Measurements from ENCODE around the gene SORBS1.

SORBS1 gene

DNA sequence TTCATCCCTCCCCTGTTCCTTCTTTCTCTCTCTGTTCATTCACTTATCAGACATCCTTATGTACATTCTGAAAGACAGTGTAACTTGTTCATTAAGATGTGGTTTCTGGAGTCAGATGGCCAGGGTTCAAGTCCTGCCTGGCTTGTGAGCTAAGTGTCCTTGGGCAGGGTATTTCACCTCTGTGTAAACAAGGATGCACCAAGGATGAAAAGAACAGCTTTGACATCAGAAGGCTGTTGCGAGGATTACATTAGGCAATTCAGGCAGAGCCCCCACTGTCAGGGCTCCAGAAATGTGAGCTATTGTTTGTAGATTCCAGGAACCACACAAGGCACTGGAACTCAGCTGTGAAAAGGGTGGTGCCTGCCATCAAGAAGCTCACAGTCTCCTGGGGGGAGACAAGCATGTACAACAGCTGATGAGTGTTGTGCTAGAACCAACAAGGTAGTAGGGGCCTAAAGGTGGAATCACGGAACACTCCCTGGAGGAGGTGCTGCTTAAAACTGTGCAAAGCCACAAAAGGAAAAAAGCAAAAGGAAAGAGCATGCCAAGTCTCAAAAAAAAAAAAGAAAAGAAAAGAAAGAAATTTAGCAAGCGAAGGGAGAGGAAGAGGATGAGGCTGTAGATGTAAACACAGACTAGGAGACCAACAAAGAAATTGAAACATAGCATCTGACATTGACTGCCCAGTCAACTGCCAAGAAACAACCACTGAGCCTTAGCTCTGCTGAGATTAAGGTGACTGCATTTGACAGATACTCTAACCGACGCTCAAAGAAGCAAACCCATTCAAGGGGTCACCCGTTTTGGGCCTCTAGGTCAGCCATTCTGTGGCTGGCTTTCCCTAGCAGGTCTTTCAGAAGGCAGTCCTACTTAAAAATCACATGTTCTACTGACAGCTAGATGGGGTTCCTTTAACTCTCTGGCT is 282.8 kb downstream of the SORBS1 start:
- TF ChIP-seq RAD21 (IDR thresholded peaks at IDR 0.05; ENCODE audit: low read depth): no peak
- no peak for TF ChIP-seq TCF12 (IDR thresholded peaks at IDR 0.05; ENCODE audit: low read depth)
- TF ChIP-seq EP300 (IDR thresholded peaks at IDR 0.05; ENCODE audit: borderline replicate concordance): no peak
- no peak for TF ChIP-seq EGR1 (IDR thresholded peaks at IDR 0.05)
- TF ChIP-seq TEAD4 (IDR thresholded peaks at IDR 0.05): no peak
- no peak for TF ChIP-seq CREB1 (IDR thresholded peaks at IDR 0.05; ENCODE audit: low read depth)
- TF ChIP-seq, protein P1, sequence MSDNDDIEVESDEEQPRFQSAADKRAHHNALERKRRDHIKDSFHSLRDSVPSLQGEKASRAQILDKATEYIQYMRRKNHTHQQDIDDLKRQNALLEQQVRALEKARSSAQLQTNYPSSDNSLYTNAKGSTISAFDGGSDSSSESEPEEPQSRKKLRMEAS (IDR thresholded peaks at IDR 0.05): no peak
- TF ChIP-seq YY1 (IDR thresholded peaks at IDR 0.05; ENCODE audit: low read depth): no peak
- TF ChIP-seq CEBPB (IDR thresholded peaks at IDR 0.05): no peak
- TF ChIP-seq, protein P2, sequence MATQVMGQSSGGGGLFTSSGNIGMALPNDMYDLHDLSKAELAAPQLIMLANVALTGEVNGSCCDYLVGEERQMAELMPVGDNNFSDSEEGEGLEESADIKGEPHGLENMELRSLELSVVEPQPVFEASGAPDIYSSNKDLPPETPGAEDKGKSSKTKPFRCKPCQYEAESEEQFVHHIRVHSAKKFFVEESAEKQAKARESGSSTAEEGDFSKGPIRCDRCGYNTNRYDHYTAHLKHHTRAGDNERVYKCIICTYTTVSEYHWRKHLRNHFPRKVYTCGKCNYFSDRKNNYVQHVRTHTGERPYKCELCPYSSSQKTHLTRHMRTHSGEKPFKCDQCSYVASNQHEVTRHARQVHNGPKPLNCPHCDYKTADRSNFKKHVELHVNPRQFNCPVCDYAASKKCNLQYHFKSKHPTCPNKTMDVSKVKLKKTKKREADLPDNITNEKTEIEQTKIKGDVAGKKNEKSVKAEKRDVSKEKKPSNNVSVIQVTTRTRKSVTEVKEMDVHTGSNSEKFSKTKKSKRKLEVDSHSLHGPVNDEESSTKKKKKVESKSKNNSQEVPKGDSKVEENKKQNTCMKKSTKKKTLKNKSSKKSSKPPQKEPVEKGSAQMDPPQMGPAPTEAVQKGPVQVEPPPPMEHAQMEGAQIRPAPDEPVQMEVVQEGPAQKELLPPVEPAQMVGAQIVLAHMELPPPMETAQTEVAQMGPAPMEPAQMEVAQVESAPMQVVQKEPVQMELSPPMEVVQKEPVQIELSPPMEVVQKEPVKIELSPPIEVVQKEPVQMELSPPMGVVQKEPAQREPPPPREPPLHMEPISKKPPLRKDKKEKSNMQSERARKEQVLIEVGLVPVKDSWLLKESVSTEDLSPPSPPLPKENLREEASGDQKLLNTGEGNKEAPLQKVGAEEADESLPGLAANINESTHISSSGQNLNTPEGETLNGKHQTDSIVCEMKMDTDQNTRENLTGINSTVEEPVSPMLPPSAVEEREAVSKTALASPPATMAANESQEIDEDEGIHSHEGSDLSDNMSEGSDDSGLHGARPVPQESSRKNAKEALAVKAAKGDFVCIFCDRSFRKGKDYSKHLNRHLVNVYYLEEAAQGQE (IDR thresholded peaks at IDR 0.05; ENCODE audit: low read depth): no peak
- TF ChIP-seq ZBTB7A (IDR thresholded peaks at IDR 0.05; ENCODE audit: low read depth): no peak
- no peak for TF ChIP-seq FOXM1 (IDR thresholded peaks at IDR 0.05; ENCODE audit: borderline replicate concordance, low read depth)
- TF ChIP-seq, protein P3, sequence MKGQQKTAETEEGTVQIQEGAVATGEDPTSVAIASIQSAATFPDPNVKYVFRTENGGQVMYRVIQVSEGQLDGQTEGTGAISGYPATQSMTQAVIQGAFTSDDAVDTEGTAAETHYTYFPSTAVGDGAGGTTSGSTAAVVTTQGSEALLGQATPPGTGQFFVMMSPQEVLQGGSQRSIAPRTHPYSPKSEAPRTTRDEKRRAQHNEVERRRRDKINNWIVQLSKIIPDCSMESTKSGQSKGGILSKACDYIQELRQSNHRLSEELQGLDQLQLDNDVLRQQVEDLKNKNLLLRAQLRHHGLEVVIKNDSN (IDR thresholded peaks at IDR 0.05): no peak
- TF ChIP-seq TAF1 (IDR thresholded peaks at IDR 0.05; ENCODE audit: low read depth): no peak
- no peak for TF ChIP-seq NFIC (IDR thresholded peaks at IDR 0.05)

DNA sequence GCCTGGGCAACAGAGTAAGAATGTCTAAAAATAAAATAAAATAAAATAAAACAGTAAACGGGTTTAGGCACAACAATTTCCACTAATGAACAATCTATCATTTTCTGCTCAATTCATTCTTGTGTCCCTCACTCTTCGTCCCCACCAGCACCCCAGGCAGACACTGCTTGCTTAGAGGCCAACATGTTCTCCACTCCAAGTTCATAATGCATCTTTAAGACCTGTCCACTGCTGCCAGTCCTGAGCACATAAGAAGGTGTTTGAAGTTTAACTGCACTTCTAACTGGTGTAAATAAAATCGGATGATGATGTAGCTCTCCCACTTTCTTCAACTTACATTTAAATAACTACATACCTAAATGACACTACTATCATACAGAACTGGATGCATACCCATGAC is 283.6 kb downstream of the SORBS1 start:
- no peak for TF ChIP-seq ZBTB7A (IDR thresholded peaks at IDR 0.05; ENCODE audit: low read depth)
- TF ChIP-seq, protein P2 (IDR thresholded peaks at IDR 0.05; ENCODE audit: low read depth): no peak
- TF ChIP-seq RAD21 (IDR thresholded peaks at IDR 0.05; ENCODE audit: low read depth): no peak
- TF ChIP-seq CREB1 (IDR thresholded peaks at IDR 0.05; ENCODE audit: low read depth): no peak
- TF ChIP-seq NFIC (IDR thresholded peaks at IDR 0.05): no peak
- no peak for TF ChIP-seq EP300 (IDR thresholded peaks at IDR 0.05; ENCODE audit: borderline replicate concordance)
- TF ChIP-seq, protein P3 (IDR thresholded peaks at IDR 0.05): no peak
- TF ChIP-seq TCF12 (IDR thresholded peaks at IDR 0.05; ENCODE audit: low read depth): no peak

DNA sequence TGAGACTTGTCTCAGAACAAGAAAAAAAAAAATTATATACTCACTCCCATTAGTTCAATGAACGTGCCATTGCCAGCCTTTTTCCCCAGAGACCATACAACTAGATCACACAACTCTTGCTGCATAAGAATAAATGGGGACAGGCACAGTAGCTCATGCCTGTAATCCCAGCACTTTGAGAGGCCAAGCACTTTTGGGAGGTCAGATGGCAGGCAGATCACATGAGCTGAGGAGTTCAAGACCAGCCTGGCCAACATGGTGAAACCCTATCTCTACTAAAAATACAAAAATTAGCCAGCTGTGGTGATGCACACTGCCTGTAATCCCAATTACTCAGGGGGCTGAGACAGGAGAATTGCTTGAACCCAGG is 284.0 kb downstream of the SORBS1 start:
- TF ChIP-seq, protein P2 (IDR thresholded peaks at IDR 0.05; ENCODE audit: low read depth): no peak
- TF ChIP-seq CREB1 (IDR thresholded peaks at IDR 0.05; ENCODE audit: low read depth) (no peak), EP300 (IDR thresholded peaks at IDR 0.05; ENCODE audit: borderline replicate concordance) (no peak), TEAD4 (IDR thresholded peaks at IDR 0.05) (no peak), FOXM1 (IDR thresholded peaks at IDR 0.05; ENCODE audit: borderline replicate concordance, low read depth) (no peak), YY1 (IDR thresholded peaks at IDR 0.05; ENCODE audit: low read depth) (no peak), ZBTB7A (IDR thresholded peaks at IDR 0.05; ENCODE audit: low read depth) (no peak), CEBPB (IDR thresholded peaks at IDR 0.05) (no peak), EGR1 (IDR thresholded peaks at IDR 0.05) (no peak), TAF1 (IDR thresholded peaks at IDR 0.05; ENCODE audit: low read depth) (no peak), NFIC (IDR thresholded peaks at IDR 0.05) (no peak), TCF12 (IDR thresholded peaks at IDR 0.05; ENCODE audit: low read depth) (no peak)
- TF ChIP-seq, protein P1 (IDR thresholded peaks at IDR 0.05): no peak
- TF ChIP-seq, protein P3 (IDR thresholded peaks at IDR 0.05): no peak

All from Ishikawa (cell line).